Astrocyte (in vitro differentiated cells and primary cell): ENCODE measurements around the gene ATP6V1F. TPM values are rescaled to one million over a fixed set of nuclear protein-coding genes. Genes with fewer than 3 reads are reported as not detected.

ENCODE experiments used
- DNase-seq: peaks from one replicate; pipeline ENCODE4 v3.0.0-alpha.2; 2010; ENCODE audit warnings: low read depth
- FAIRE-seq: peaks from 2 replicates; lab custom pipeline; 2011; peaks lifted over from hg19 to GRCh38; lab: Jason Lieb, UNC
- H2AFZ ChIP-seq: 2 replicates; pipeline ENCODE4 v1.6.0; 2012; ENCODE audit warnings: low read depth, low read length, inconsistent platforms
- H3K27ac ChIP-seq: 2 replicates; pipeline ENCODE4 v1.5.1; 2011; ENCODE audit warnings: low read depth, low read length, inconsistent platforms
- H3K27me3 ChIP-seq: 2 replicates; pipeline ENCODE4 v1.6.0; 2011; ENCODE audit warnings: low read length, inconsistent platforms; ENCODE audit not compliant: insufficient read depth
- H3K36me3 ChIP-seq: 2 replicates; pipeline ENCODE4 v1.5.1; 2011; ENCODE audit warnings: low read length, inconsistent platforms; ENCODE audit not compliant: insufficient read depth
- H3K4me1 ChIP-seq: 2 replicates; pipeline ENCODE4 v1.5.1; 2011; ENCODE audit warnings: low read length, inconsistent platforms; ENCODE audit not compliant: insufficient read depth
- H3K4me2 ChIP-seq: 2 replicates; pipeline ENCODE4 v1.6.0; 2012; ENCODE audit warnings: low read length, inconsistent platforms
- H3K4me3 ChIP-seq: 2 replicates; pipeline ENCODE4 v1.5.1; 2011; ENCODE audit warnings: low read depth, mild to moderate bottlenecking, low read length, inconsistent platforms; ENCODE audit not compliant: insufficient read depth
- H3K79me2 ChIP-seq: 2 replicates; pipeline ENCODE4 v1.6.0; 2012; ENCODE audit warnings: mild to moderate bottlenecking, low read length, inconsistent platforms; ENCODE audit not compliant: insufficient read depth
- H3K9ac ChIP-seq: 2 replicates; pipeline ENCODE4 v1.6.0; 2012; ENCODE audit warnings: mild to moderate bottlenecking, low read length, inconsistent platforms
- H3K9me3 ChIP-seq: 2 replicates; pipeline ENCODE4 v1.5.1; 2012; ENCODE audit warnings: low read depth, mild to moderate bottlenecking, low read length, inconsistent platforms; ENCODE audit not compliant: insufficient read depth
- H4K20me1 ChIP-seq: 2 replicates; pipeline ENCODE4 v1.6.0; 2012; ENCODE audit warnings: low read length, inconsistent platforms; ENCODE audit not compliant: insufficient read depth
- H3K27ac Mint-ChIP-seq: one replicate; pipeline ENCODE4 v1.8.0; 2021; ENCODE audit warnings: mild to moderate bottlenecking, mixed read lengths; ENCODE audit not compliant: unreplicated experiment
- H3K27me3 Mint-ChIP-seq: one replicate; pipeline ENCODE4 v1.8.0; 2021; ENCODE audit warnings: low read depth, mixed read lengths; ENCODE audit not compliant: unreplicated experiment
- H3K36me3 Mint-ChIP-seq: one replicate; pipeline ENCODE4 v1.8.0; 2021; ENCODE audit warnings: low read depth, mixed read lengths; ENCODE audit not compliant: unreplicated experiment
- H3K4me1 Mint-ChIP-seq: one replicate; pipeline ENCODE4 v1.8.0; 2021; ENCODE audit warnings: low read depth, mixed read lengths; ENCODE audit not compliant: unreplicated experiment
- H3K4me3 Mint-ChIP-seq: one replicate; pipeline ENCODE4 v1.8.0; 2021; ENCODE audit warnings: mild to moderate bottlenecking, moderate library complexity, mixed read lengths; ENCODE audit not compliant: unreplicated experiment
- H3K9me3 Mint-ChIP-seq: one replicate; pipeline ENCODE4 v1.8.0; 2021; ENCODE audit warnings: mild to moderate bottlenecking, mixed read lengths; ENCODE audit not compliant: unreplicated experiment
- CTCF ChIP-seq: IDR thresholded peaks from 2 replicates; pipeline ENCODE4 v1.5.1; 2011; ENCODE audit warnings: low read depth, mild to moderate bottlenecking, inconsistent platforms, low read length, moderate library complexity; ENCODE audit not compliant: insufficient read depth
- EZH2 ChIP-seq: IDR thresholded peaks from 2 replicates; pipeline ENCODE4 v1.6.1; 2012; ENCODE audit warnings: mild to moderate bottlenecking, low read length, inconsistent platforms; ENCODE audit not compliant: insufficient read depth
- total RNA-seq: library from RNA; stranded (reverse); gene quantifications from 2 replicates; pipeline ENCODE4 v1.2.1, GENCODE V29; 2021

The ATP6V1F gene
- total RNA-seq, 1 donor from 2014 or later = 193 TPM

DNA sequence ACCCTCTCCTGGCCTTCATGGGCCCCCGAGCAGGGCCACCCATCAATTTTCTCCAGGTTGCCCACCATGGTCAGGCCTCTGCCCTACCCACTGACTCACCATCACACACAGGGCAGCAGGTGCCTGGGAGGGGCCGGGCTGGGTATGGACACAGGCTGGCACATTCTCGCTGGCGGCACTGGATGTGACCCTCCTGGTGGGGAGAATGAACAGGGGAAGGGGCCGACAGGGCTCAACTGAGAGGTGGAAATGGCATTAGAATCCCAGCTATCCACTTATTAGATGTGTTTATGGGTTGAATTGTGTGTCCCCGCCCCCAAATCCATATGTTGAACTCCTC lies 31.4 kb downstream of the ATP6V1F start:
- H3K36me3 Mint-ChIP-seq = no peaks in the 10 kb centered on the region
- FAIRE-seq (no peak), DNase-seq (no peak)
- TF ChIP-seq CTCF (no peak), EZH2 (no peak)
- Histone ChIP-seq H2AFZ (no peak overlapping the region), H3K9ac (no peak overlapping the region), H3K79me2 (no peaks in the 10 kb centered on the region), H3K9me3 (no peaks in the 10 kb centered on the region), H3K27me3 (peaks cover 7% of the 10 kb centered on the region), H3K4me2 (no peak overlapping the region), H3K4me1 (no peaks in the 10 kb centered on the region), H3K27ac (no peak overlapping the region), H3K4me3 (no peak overlapping the region), H4K20me1 (no peaks in the 10 kb centered on the region), H3K36me3 (no peaks in the 10 kb centered on the region)
- H3K4me3 Mint-ChIP-seq = no peak overlapping the region
- H3K27ac Mint-ChIP-seq = no peak overlapping the region
- H3K9me3 Mint-ChIP-seq = peaks cover 6% of the 10 kb centered on the region
- peaks cover 15% of the 10 kb centered on the region for H3K27me3 Mint-ChIP-seq
- H3K4me1 Mint-ChIP-seq = no peaks in the 10 kb centered on the region

- no peak overlapping the region for H2AFZ ChIP-seq
- Mint-ChIP-seq H3K27ac (no peak overlapping the region), H3K36me3 (peaks cover 1% of the 10 kb centered on the region), H3K4me1 (no peaks in the 10 kb centered on the region), H3K4me3 (no peak overlapping the region), H3K27me3 (peaks cover 9% of the 10 kb centered on the region), H3K9me3 (peaks cover 11% of the 10 kb centered on the region)
- H3K27me3 ChIP-seq = peaks cover 7% of the 10 kb centered on the region
- no peak for FAIRE-seq
- no peak overlapping the region for H3K4me3 ChIP-seq
- no peak overlapping the region for H3K27ac ChIP-seq
- H4K20me1 ChIP-seq = no peaks in the 10 kb centered on the region
- H3K9ac ChIP-seq = no peak overlapping the region
- H3K36me3 ChIP-seq = no peaks in the 10 kb centered on the region
- no peaks in the 10 kb centered on the region for H3K79me2 ChIP-seq
- TF ChIP-seq EZH2 = no peak
- TF ChIP-seq CTCF = no peak
- H3K4me1 ChIP-seq = no peaks in the 10 kb centered on the region
- H3K9me3 ChIP-seq = no peaks in the 10 kb centered on the region
- DNase-seq = no peak
- no peak overlapping the region for H3K4me2 ChIP-seq
Observed at GRCh38 chr7:128895320-128895719, 32.7 kb downstream of the ATP6V1F start.

- peaks cover 2% of the 10 kb centered on the region for H3K4me1 Mint-ChIP-seq
- H3K4me1 ChIP-seq = no peaks in the 10 kb centered on the region
- DNase-seq = no peak
- peaks cover 15% of the 10 kb centered on the region for H3K9me3 Mint-ChIP-seq
- no peaks in the 10 kb centered on the region for H3K36me3 ChIP-seq
- no peak for FAIRE-seq
- TF ChIP-seq CTCF (no peak), EZH2 (no peak)
- no peak overlapping the region for H3K4me2 ChIP-seq
- H3K4me3 Mint-ChIP-seq = no peak overlapping the region
- H3K9me3 ChIP-seq = no peaks in the 10 kb centered on the region
- no peaks in the 10 kb centered on the region for H4K20me1 ChIP-seq
- H3K27ac ChIP-seq = no peak overlapping the region
- no peaks in the 10 kb centered on the region for H3K79me2 ChIP-seq
- H3K4me3 ChIP-seq = no peak overlapping the region
- no peak overlapping the region for H3K27ac Mint-ChIP-seq
- H3K36me3 Mint-ChIP-seq = peaks cover 1% of the 10 kb centered on the region
- no peak overlapping the region for H2AFZ ChIP-seq
- H3K9ac ChIP-seq = no peak overlapping the region
- peaks cover 7% of the 10 kb centered on the region for H3K27me3 ChIP-seq
- peaks cover 15% of the 10 kb centered on the region for H3K27me3 Mint-ChIP-seq
Observed at GRCh38 chr7:128899392-128899791, 36.7 kb downstream of the ATP6V1F start.
